T-cell (primary cell): Measurements from ENCODE around the gene NUTM2D. TPM values are rescaled to one million over a fixed set of nuclear protein-coding genes. Genes with fewer than 3 reads are reported as not detected.
"Not testable (repeated sequence)": the region's sequence is repeated elsewhere in the genome, so short reads cannot be mapped to it uniquely, and the experiment has no call there.

ENCODE experiments used
- ATAC-seq, 4 experiments: fragments of 200-7000 bp in 3 of 4; fragments of 150-1000 bp in 1 of 4; cut with Tn5 transposase; replicated peaks in 1 of 4; 1 replicate in 3 of 4; 2 replicates in 1 of 4; pipeline ENCODE4 v1.10.0; 2021; ENCODE audit warnings: moderate library complexity in 3 of 4, mild to moderate bottlenecking in 2 of 4, moderate number of reproducible peaks in 1 of 4
- CTCF ChIA-PET, 2 donors: fragments of 300-600 bp; sonication (Branson Sonifier 250); formaldehyde crosslinking; loops; one replicate each; lab custom pipeline; 2022; ENCODE audit warnings: antibody characterized with exemption in 2 of 2; lab: Charles Lee
- POLR2A ChIA-PET, 2 donors: fragments of 300-600 bp; sonication (Branson Sonifier 250); formaldehyde crosslinking; loops; one replicate each; lab custom pipeline; 2022; ENCODE audit warnings: antibody characterized with exemption in 2 of 2; lab: Charles Lee
- DNase-seq, 35 experiments: peaks; one replicate each; pipeline versions ENCODE4 v3.0.0 to v3.0.0-alpha.2; 2013 to 2023
- H3K27ac ChIP-seq: one replicate; pipeline ENCODE4 v1.5.1; 2013; ENCODE audit warnings: low read length
- H3K27me3 ChIP-seq, 2 experiments: replicated peaks in 1 of 2; 1 replicate in 1 of 2; 2 replicates in 1 of 2; pipeline versions ENCODE4 v1.6.1 to v1.7.0; 2013; ENCODE audit warnings: low read length in 1 of 2, mixed read lengths in 1 of 2; ENCODE audit not compliant: control insufficient read depth in 2 of 2, insufficient read depth in 2 of 2; ENCODE audit errors: extremely low read depth in 1 of 2
- H3K36me3 ChIP-seq, 2 donors: 1 replicate in 1 of 2; 2 replicates in 1 of 2; pipeline versions ENCODE4 v1.6.1 to v1.7.0; 2013; ENCODE audit warnings: low read length in 1 of 2; ENCODE audit not compliant: control insufficient read depth in 2 of 2, insufficient read depth in 1 of 2; ENCODE audit errors: extremely low read depth in 1 of 2
- H3K4me1 ChIP-seq, 2 experiments: 1 replicate in 1 of 2; 2 replicates in 1 of 2; pipeline versions ENCODE4 v1.6.1 to v1.7.0; 2013; ENCODE audit warnings: low read length in 2 of 2, mixed read lengths in 1 of 2; ENCODE audit not compliant: insufficient read depth in 2 of 2, control insufficient read depth in 1 of 2; ENCODE audit errors: extremely low read depth in 1 of 2
- H3K4me3 ChIP-seq, 2 donors: 1 replicate in 1 of 2; 2 replicates in 1 of 2; pipeline versions ENCODE4 v1.5.1 to v1.7.0; 2013; ENCODE audit warnings: mild to moderate bottlenecking in 2 of 2, low read length in 1 of 2, moderate library complexity in 1 of 2; ENCODE audit not compliant: control insufficient read depth in 1 of 2; ENCODE audit errors: extremely low read depth in 1 of 2
- H3K9me3 ChIP-seq: 2 replicates; pipeline ENCODE4 v1.7.0; 2013
- H3K27ac Mint-ChIP-seq, 2 donors: one replicate each; pipeline ENCODE4 v1.8.0; 2020 to 2021; ENCODE audit warnings: mild to moderate bottlenecking in 2 of 2, mixed read lengths in 2 of 2
- H3K27me3 Mint-ChIP-seq, 2 donors: one replicate each; pipeline ENCODE4 v1.8.0; 2021 to 2022; ENCODE audit warnings: mixed read lengths in 2 of 2
- H3K36me3 Mint-ChIP-seq: one replicate; pipeline ENCODE4 v1.8.0; 2021; ENCODE audit warnings: mixed read lengths
- H3K4me1 Mint-ChIP-seq, 3 donors: one replicate each; pipeline ENCODE4 v1.8.0; 2020 to 2022; ENCODE audit warnings: mixed read lengths in 3 of 3, mild to moderate bottlenecking in 1 of 3
- H3K4me3 Mint-ChIP-seq, 3 donors: one replicate each; pipeline ENCODE4 v1.8.0; 2020 to 2022; ENCODE audit warnings: mild to moderate bottlenecking in 3 of 3, mixed read lengths in 3 of 3, moderate library complexity in 3 of 3
- H3K9me3 Mint-ChIP-seq, 3 donors: one replicate each; pipeline ENCODE4 v1.8.0; 2020 to 2022; ENCODE audit warnings: mixed read lengths in 3 of 3
- WGBS: methylation state at CpG from one replicate; pipeline ENCODE4 v1.1.5; 2013; ENCODE audit warnings: missing lambda C conversion rate; ENCODE audit not compliant: insufficient coverage; 5-methylcytosine and 5-hydroxymethylcytosine counted together
- total RNA-seq, 35 experiments: library from RNA in 6 of 35; stranded (reverse) in 6 of 35; fragments of 120-200 nt in 1 of 35; gene quantifications; one replicate each; pipeline versions ENCODE4 v1.2.1 to v1.2.4 and lab custom pipeline; 2013 to 2026

Gene NUTM2D
- 1 to 10 TPM; 2.9 to 5.5 (median 4.1) TPM for total RNA-seq
- 2.7 TPM for total RNA-seq (2013)
- 0.38 to 3.3 (median 0.92) reads per million in 29 experiments for total RNA-seq (lab: John Stamatoyannopoulos, UW)

GRCh38 chr10:87357444-87357843, at the start of gene NUTM2D:
NUTM2D (plus strand) TSS chr10:87357744; CDS start chr10:87358266, 522 bp downstream.
- H3K27me3 ChIP-seq, ATAC-seq, H3K9me3 Mint-ChIP-seq, H3K27ac Mint-ChIP-seq, H3K4me1 Mint-ChIP-seq, H3K27ac ChIP-seq, POLR2A ChIA-PET, H3K4me3 Mint-ChIP-seq, H3K4me3 ChIP-seq, DNase-seq, H3K4me1 ChIP-seq, CTCF ChIA-PET, H3K36me3 Mint-ChIP-seq, H3K9me3 ChIP-seq, H3K27me3 Mint-ChIP-seq, H3K36me3 ChIP-seq: not testable (repeated sequence)
- WGBS: no CpG with 5 or more reads among the region's 3 CpGs

- CTCF ChIA-PET, H3K4me3 ChIP-seq, DNase-seq, ATAC-seq, H3K9me3 Mint-ChIP-seq, H3K4me1 Mint-ChIP-seq, H3K36me3 ChIP-seq, H3K9me3 ChIP-seq, H3K27ac Mint-ChIP-seq, H3K27ac ChIP-seq, H3K4me3 Mint-ChIP-seq, H3K27me3 Mint-ChIP-seq, H3K36me3 Mint-ChIP-seq, POLR2A ChIA-PET, H3K4me1 ChIP-seq, H3K27me3 ChIP-seq: not testable (repeated sequence)
- WGBS: no CpG with 5 or more reads among the region's 1 CpG
These were observed 48.8 kb upstream of the NUTM2D start for GRCh38 chr10:87308702-87309101.

DNA sequence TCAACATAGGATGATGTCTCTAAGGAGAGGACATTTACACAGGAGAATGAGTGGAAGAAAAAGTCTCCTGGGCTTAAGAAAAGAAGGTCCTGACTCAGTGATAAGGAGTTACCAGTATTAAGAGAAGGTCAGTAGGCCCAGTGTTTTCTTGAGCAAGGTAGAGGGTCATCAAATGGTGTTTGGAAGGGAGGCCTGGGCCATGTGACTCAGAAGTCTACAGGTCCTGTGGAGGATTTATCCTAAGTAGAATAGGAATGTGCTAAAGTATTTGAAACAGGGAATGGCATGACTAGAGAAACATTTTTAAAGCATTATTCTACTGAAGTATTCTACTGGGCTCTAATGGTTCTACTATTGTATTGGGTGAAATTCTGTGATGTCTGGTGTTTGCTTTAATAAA, 47.9 kb upstream of the NUTM2D start:
- H3K27me3 ChIP-seq, H3K4me1 Mint-ChIP-seq, H3K27ac Mint-ChIP-seq, H3K27ac ChIP-seq, H3K4me3 Mint-ChIP-seq, CTCF ChIA-PET, ATAC-seq, H3K36me3 Mint-ChIP-seq, H3K27me3 Mint-ChIP-seq, H3K4me1 ChIP-seq, H3K9me3 Mint-ChIP-seq, DNase-seq, H3K4me3 ChIP-seq, H3K36me3 ChIP-seq, H3K9me3 ChIP-seq, POLR2A ChIA-PET: not testable (repeated sequence)

DNA sequence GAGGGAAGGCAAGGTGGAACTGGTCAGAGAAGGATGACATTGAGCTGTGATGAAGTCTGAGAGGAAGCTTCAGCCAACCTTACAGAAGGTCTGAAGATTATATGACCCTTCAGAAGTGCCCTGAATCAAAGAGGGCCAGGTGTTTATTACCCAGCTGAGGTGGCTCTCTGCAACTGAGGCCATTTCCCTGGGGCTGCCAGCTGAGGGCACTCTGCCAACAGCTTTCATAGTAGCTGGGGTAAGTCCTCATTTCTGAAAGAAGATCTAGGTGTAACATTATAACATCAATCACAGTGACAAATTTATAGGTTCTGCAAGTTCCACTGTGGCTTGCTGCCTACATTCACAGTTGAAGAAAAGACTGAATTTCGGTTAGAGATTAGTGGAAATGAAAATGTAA, 46.0 kb upstream of the NUTM2D start:
- H3K27me3 ChIP-seq, H3K4me1 Mint-ChIP-seq, H3K9me3 Mint-ChIP-seq, H3K36me3 ChIP-seq, H3K27ac ChIP-seq, CTCF ChIA-PET, H3K27me3 Mint-ChIP-seq, H3K4me3 Mint-ChIP-seq, H3K4me1 ChIP-seq, POLR2A ChIA-PET, H3K36me3 Mint-ChIP-seq, H3K27ac Mint-ChIP-seq, H3K9me3 ChIP-seq, H3K4me3 ChIP-seq, DNase-seq: not testable (repeated sequence)
- WGBS: no CpG with 5 or more reads among the region's 1 CpG
- peak in 3 of 4 experiments; percentile 31 to 49 (median 43) for ATAC-seq

DNA sequence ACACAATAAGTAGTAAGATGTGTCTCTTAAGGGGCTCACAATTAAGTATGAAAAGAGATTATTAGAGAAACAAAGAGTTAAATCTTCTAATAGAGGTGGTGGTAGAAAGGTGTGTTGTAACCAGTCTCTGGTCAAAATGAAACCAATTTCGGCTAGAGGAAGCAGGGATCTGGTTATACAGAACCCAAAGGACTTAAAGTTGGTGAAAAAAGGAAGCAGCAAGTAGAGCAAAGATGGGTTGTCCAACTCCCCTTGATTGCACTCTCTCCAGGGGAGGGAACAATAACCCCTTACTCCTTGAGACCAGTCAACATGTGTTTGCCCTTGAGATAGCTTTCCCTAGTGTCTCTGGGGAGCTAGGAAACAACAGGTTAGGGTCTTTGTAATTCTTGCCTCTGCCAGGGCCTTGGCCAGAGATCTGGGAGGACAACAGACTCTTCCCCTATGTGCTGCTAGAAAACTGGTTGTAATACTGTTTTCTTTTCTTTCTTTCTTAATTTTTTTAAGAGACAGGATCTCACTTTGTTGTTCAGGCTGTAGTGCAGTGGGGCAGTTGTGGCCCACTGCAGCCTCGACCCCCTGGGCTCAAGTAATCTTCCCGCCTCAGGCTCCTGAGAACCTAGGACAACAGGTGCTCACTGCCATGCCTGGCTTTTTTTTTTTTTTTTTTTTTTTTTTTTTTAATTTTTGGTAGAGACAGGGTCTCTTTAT, 43.7 kb upstream of the NUTM2D start:
- H3K27me3 ChIP-seq, H3K36me3 Mint-ChIP-seq, H3K27ac Mint-ChIP-seq, DNase-seq, POLR2A ChIA-PET, H3K27me3 Mint-ChIP-seq, H3K9me3 ChIP-seq, CTCF ChIA-PET, ATAC-seq, H3K27ac ChIP-seq, H3K9me3 Mint-ChIP-seq, H3K4me3 ChIP-seq, H3K4me1 ChIP-seq, H3K36me3 ChIP-seq, H3K4me1 Mint-ChIP-seq, H3K4me3 Mint-ChIP-seq: not testable (repeated sequence)
- no CpG with 5 or more reads among the region's 3 CpGs for WGBS

DNA sequence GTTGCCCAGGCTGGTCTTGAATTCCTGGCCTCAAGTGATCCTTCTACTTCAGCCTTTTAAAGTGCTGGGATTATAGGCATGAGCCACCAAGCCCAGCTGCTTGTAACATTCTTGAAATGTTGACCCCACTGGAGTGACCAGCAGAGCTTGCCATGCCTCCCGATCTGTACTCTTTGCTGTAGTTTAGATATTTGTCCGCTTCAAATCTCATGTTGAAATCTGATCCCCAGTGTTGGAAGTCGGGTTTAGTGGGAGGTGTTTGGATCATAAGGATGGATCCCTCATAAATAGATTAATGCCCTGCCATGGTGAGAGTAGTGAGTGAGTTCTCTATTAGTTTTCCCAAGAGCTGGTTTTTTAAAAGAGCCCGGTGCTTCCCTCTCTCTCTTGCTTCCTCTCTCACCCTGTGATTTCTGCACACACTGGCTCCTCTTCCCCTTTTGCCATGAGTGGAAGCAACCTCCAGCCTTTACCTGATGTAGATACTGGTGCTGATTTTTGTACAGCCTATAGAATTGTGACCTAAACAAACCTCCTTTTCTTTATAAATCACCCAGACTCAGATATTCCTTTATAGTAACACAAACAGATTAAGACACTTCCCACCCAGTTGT, 43.1 kb upstream of the NUTM2D start:
- ATAC-seq, H3K4me3 Mint-ChIP-seq, CTCF ChIA-PET, H3K9me3 Mint-ChIP-seq, H3K27me3 ChIP-seq, H3K4me3 ChIP-seq, H3K27me3 Mint-ChIP-seq, H3K4me1 Mint-ChIP-seq, DNase-seq, H3K36me3 ChIP-seq, POLR2A ChIA-PET, H3K27ac Mint-ChIP-seq, H3K27ac ChIP-seq, H3K36me3 Mint-ChIP-seq, H3K9me3 ChIP-seq, H3K4me1 ChIP-seq: not testable (repeated sequence)
- no CpG with 5 or more reads among the region's 4 CpGs for WGBS
